Endothelial cell (in vitro differentiated cells): ENCODE results near the gene KCTD11. TPM values are rescaled to one million over a fixed set of nuclear protein-coding genes. Genes with fewer than 3 reads are reported as not detected.
"Not testable (repeated sequence)": the region's sequence is repeated elsewhere in the genome, so short reads cannot be mapped to it uniquely, and the experiment has no call there.

Source experiments
- DNase-seq: peaks from one replicate; pipeline ENCODE4 v3.0.0; 2021; ENCODE audit warnings: low spot score
- H3K27ac Mint-ChIP-seq: one replicate; pipeline ENCODE4 v1.8.0; 2021; ENCODE audit warnings: mixed read lengths, inconsistent platforms; ENCODE audit not compliant: unreplicated experiment
- H3K27me3 Mint-ChIP-seq: one replicate; pipeline ENCODE4 v1.8.0; 2021; ENCODE audit warnings: mild to moderate bottlenecking, moderate library complexity, mixed read lengths, inconsistent platforms; ENCODE audit not compliant: unreplicated experiment
- H3K36me3 Mint-ChIP-seq: one replicate; pipeline ENCODE4 v1.8.0; 2021; ENCODE audit warnings: mild to moderate bottlenecking, low read depth, mixed read lengths, inconsistent platforms; ENCODE audit not compliant: unreplicated experiment
- H3K4me1 Mint-ChIP-seq: one replicate; pipeline ENCODE4 v1.8.0; 2021; ENCODE audit warnings: mild to moderate bottlenecking, mixed read lengths, inconsistent platforms; ENCODE audit not compliant: unreplicated experiment
- H3K4me3 Mint-ChIP-seq: one replicate; pipeline ENCODE4 v1.8.0; 2021; ENCODE audit warnings: mild to moderate bottlenecking, mixed read lengths, inconsistent platforms; ENCODE audit not compliant: unreplicated experiment
- H3K9me3 Mint-ChIP-seq: one replicate; pipeline ENCODE4 v1.8.0; 2021; ENCODE audit warnings: mixed read lengths, inconsistent platforms; ENCODE audit not compliant: unreplicated experiment
- total RNA-seq: library from RNA; stranded (reverse); fragmentation: NEBNext Ultra II Directional; extraction: Animal tissue kit (Norgen Biotek cat#: 25700); gene quantifications from one replicate; pipeline ENCODE4 v1.2.1, GENCODE V29; 2021; ENCODE audit not compliant: unreplicated experiment
- TF ChIP-seq, protein P1 (sequence below): fragments of 200-600 bp; sonication (generic); IDR thresholded peaks from one replicate; pipeline ENCODE4 v1.5.0; 2021; ENCODE audit warnings: antibody characterized with exemption; ENCODE audit not compliant: unreplicated experiment

KCTD11 gene
- total RNA-seq, 1 donor from 2014 or later: 4.8 TPM

DNA sequence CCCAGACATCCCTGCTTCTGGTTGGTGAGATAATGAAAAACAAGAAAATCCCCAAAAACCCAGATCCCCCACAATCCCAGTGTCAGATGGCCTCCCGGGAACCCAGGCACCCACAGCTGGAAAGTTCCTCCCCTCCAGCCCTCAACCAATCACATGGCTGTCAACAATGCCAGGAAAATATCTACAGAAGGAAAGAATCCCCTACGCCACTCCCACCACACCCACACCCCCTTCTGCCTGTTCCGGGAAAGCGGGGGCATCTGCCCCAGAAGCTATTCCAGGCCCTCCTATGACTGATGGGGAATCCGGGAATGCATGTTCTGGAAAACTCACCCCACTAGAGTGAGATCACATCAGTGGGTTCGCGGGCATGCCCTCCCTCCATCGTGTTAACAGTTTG lies 4.8 kb downstream of the KCTD11 start:
- TF ChIP-seq, protein P1, sequence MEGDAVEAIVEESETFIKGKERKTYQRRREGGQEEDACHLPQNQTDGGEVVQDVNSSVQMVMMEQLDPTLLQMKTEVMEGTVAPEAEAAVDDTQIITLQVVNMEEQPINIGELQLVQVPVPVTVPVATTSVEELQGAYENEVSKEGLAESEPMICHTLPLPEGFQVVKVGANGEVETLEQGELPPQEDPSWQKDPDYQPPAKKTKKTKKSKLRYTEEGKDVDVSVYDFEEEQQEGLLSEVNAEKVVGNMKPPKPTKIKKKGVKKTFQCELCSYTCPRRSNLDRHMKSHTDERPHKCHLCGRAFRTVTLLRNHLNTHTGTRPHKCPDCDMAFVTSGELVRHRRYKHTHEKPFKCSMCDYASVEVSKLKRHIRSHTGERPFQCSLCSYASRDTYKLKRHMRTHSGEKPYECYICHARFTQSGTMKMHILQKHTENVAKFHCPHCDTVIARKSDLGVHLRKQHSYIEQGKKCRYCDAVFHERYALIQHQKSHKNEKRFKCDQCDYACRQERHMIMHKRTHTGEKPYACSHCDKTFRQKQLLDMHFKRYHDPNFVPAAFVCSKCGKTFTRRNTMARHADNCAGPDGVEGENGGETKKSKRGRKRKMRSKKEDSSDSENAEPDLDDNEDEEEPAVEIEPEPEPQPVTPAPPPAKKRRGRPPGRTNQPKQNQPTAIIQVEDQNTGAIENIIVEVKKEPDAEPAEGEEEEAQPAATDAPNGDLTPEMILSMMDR: no peak
- no peak overlapping the region for H3K27ac Mint-ChIP-seq
- no peak overlapping the region for H3K4me3 Mint-ChIP-seq
- peaks cover 10% of the 10 kb centered on the region for H3K27me3 Mint-ChIP-seq
- H3K4me1 Mint-ChIP-seq: peaks cover 15% of the 10 kb centered on the region
- no peaks in the 10 kb centered on the region for H3K9me3 Mint-ChIP-seq
- H3K36me3 Mint-ChIP-seq: no peaks in the 10 kb centered on the region
- DNase-seq: no peak

DNA sequence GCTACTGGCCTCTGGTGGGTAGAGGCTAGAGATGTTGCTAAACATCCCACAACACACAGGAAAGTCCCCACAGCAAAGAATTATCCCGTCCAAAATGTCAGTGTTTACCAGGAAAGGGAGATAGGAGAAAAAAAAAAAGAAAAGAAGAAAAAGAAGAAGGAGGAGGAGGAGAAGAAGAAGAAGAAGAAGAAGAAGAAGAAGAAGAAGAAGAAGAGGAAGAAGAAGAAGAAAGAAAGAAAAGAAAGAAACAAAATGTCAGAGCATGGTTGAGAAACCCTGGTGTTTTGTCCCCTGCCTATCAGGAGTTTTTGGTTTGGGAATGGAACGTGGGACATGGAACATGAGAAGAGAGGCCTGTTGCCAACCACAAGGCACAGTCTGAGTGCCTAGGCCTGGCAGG lies 5.4 kb downstream of the KCTD11 start:
- TF ChIP-seq, protein P1: no peak
- Mint-ChIP-seq H3K36me3 (peaks cover 3% of the 10 kb centered on the region), H3K27me3 (peaks cover 9% of the 10 kb centered on the region), H3K4me3 (no peak overlapping the region), H3K27ac (no peak overlapping the region), H3K9me3 (no peaks in the 10 kb centered on the region), H3K4me1 (peaks cover 13% of the 10 kb centered on the region)
- DNase-seq: no peak

DNA sequence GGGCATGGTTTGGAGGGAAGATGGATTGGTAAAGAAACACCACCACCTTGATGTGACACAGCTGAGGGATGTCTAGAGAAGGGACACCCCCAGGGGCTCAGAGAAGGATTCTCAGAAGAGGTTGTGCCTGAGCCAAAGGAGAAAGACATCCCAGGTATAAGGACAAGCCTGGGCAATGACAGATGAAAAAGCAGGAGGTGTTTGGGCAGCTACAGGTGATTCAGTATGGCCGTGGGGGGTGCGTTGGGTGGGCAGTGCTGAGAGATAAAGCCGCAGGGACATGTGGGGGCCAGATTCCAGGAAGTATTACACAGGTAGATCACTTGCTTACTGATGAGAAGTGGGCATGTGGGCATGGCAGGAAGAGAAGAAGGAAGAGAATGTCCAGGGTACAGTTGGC lies 9.9 kb downstream of the KCTD11 start:
- no peak for DNase-seq
- TF ChIP-seq, protein P1: no peak
- H3K4me3 Mint-ChIP-seq: peak overlapping the region; percentile 22

DNA sequence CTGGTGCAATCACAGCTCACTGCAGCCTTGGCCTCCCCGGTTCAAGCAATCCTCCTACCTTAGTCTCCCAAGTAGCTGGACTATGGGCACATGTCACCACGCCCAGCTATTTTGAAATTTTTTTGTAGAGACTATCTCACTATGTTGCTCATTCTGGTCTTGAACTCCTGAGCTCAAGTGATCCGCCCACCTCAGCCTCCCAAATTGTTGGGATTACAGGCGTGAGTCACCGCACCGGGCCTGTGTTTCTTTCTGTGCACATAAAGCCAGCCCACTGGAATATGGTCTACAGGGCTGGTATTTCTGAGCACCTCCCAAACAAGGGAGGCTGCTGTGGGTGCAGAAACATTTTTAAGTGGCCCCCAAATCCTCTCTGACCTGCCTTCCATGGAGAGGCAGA lies 11.3 kb downstream of the KCTD11 start:
- H3K27ac Mint-ChIP-seq: no peak overlapping the region
- H3K27me3 Mint-ChIP-seq: no peaks in the 10 kb centered on the region
- H3K4me3 Mint-ChIP-seq: no peak overlapping the region
- no peak for DNase-seq
- H3K9me3 Mint-ChIP-seq: no peaks in the 10 kb centered on the region
- TF ChIP-seq, protein P1: no peak
- peaks cover 3% of the 10 kb centered on the region for H3K36me3 Mint-ChIP-seq
- H3K4me1 Mint-ChIP-seq: peaks cover 9% of the 10 kb centered on the region

More for the DNA sequence above, 9.9 kb downstream of the KCTD11 start:
- no peaks in the 10 kb centered on the region for H3K9me3 Mint-ChIP-seq
- no peak overlapping the region for H3K27ac Mint-ChIP-seq
- peaks cover 3% of the 10 kb centered on the region for H3K36me3 Mint-ChIP-seq
- H3K4me1 Mint-ChIP-seq: peaks cover 9% of the 10 kb centered on the region
- H3K27me3 Mint-ChIP-seq: no peaks in the 10 kb centered on the region

DNA sequence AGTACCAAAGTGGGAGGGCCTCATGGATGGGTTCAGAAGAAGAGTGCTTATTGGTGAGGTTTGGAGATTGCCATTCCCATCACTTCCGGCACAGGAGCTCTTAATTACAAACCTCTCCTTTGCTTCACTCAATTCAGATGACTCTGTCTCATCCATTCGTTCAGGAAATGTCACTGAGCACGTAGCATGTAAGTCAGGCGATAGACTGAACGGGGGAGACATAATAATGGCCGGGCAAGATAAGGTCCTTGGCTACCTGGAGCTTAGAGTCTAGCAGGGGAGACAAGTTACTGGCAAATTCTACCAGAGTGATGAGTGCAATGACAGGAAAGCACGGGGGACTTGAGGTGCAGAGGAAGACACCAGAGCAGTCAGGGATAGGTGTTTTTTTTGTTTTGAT lies 14.0 kb downstream of the KCTD11 start:
- not testable (repeated sequence) for H3K27ac Mint-ChIP-seq, H3K4me1 Mint-ChIP-seq, H3K4me3 Mint-ChIP-seq, H3K36me3 Mint-ChIP-seq, H3K27me3 Mint-ChIP-seq, DNase-seq, H3K9me3 Mint-ChIP-seq

DNA sequence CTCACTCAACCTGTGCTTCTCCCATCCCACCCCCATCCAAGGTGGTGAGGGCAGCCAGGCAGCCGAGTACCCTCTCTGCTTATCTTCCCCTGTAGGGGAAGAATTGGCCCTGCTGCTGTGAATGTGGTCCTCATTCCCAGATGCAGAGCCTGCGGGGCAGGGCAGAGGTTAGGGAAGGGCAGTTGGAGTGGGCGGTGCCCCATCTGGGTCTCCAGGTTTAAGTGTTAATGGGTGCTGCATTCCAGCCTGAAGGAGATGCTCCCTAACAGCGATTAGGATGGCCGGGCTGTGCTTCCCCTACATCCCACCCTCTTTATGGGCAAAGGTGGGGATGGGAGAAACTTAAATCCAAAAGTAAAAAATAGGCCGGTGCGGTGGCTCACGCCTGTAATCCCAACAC lies 15.1 kb downstream of the KCTD11 start:
- no peak for DNase-seq
- no peak overlapping the region for H3K4me3 Mint-ChIP-seq
- no peaks in the 10 kb centered on the region for H3K9me3 Mint-ChIP-seq
- no peak overlapping the region for H3K27ac Mint-ChIP-seq
- TF ChIP-seq, protein P1: no peak
- H3K27me3 Mint-ChIP-seq: peaks cover 2% of the 10 kb centered on the region
- no peaks in the 10 kb centered on the region for H3K4me1 Mint-ChIP-seq
- H3K36me3 Mint-ChIP-seq: peaks cover under 1% of the 10 kb centered on the region
